HG02588 (cell line): Measurements from ENCODE around the gene CHMP2A.

Experiments
- ATAC-seq: cut with Tn5 transposase; IDR thresholded peaks from one replicate; pipeline ENCODE4 v1.9.1; 2021; ENCODE audit warnings: mild to moderate bottlenecking, moderate library complexity; ENCODE audit not compliant: unreplicated experiment

Gene CHMP2A

DNA sequence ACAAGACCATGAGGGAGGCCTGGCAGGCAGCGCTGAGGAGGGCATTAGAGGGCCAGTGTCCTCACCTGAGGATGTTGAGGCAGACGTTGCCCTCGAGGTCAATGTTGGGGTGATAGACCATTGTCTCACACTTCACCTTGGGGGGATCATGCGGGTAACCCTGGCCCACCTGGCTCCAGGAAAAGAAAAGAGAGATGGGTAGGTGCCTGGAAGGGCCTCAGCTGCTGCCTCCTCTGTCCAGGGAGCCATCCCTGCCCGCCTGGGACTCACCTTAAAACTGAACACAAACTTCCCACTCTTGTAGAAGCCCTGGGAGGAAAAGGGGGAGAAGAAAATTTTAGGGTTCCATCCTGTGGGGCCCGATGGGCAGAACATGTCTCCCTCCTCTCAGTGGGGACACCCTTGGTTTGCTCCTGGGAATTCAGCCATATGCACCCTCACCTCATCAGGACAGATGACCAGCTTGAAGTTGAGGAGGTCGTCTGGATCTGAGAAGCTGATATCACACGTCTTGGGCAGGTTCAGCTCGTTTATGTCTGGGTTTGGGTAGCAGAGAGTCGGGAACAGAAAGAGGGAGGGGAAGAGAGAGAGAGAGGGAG is 1.8 kb upstream of the CHMP2A start:
- ATAC-seq, result no peak

DNA sequence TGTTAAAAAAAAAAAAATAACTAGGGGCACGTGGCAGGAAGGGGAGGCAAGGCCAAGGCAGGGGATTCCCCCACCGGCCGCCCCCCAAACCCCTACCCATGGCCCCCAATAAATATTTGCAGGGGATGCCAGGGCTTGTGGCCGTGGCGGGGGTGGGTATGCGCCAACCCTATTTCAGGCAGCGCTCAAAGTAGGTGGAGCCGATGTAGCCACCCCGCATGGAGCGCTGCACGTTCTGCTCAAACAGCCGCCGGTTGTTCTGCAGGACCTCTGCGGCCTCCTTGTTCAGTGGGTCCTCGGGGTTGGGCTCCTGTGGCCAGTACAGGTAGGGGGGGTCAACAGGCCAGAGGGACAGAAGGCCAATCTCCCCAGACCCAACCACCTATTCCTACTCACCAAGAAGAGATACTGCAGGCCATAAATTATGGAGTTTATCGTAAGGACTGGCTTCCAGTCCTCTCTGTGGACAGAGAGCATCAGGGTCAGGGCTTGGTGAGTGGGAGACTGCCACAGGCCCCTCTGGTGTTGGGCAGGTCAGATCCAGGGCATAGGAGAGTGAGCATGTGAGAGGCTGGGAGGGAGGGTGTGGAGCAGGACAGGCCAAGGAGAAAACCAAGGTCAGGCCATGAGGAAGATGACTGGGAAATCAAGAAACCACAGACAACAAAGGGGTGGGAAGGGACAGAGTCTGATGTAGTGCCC is 1.2 kb upstream of the CHMP2A start:
- ATAC-seq, result no peak

DNA sequence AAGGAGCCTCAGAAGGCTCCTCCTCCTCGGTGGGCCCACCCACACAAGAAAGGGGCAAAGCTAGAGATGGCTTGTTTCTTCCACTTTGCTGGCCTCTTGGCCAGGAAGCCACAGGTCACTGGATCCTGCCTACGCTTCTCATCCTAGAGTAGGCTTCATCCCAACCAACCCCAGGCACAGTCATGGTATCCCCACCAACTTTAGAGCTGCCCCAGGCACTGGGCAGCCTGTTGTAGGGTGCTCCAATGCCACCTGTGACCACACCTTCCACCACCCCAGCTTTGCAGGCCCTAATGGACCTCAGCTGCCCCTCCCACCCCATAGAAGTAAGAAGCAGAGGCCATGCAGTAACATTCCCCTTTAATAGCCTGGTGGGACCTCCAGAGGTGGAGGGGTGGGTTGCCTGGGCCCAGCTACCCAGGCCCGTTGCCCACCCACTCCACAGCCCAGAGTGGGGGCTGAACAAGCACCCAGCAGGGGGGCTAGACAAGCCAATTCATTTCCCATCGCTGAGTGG is 522 bp upstream of the CHMP2A start:
- no peak for ATAC-seq

DNA sequence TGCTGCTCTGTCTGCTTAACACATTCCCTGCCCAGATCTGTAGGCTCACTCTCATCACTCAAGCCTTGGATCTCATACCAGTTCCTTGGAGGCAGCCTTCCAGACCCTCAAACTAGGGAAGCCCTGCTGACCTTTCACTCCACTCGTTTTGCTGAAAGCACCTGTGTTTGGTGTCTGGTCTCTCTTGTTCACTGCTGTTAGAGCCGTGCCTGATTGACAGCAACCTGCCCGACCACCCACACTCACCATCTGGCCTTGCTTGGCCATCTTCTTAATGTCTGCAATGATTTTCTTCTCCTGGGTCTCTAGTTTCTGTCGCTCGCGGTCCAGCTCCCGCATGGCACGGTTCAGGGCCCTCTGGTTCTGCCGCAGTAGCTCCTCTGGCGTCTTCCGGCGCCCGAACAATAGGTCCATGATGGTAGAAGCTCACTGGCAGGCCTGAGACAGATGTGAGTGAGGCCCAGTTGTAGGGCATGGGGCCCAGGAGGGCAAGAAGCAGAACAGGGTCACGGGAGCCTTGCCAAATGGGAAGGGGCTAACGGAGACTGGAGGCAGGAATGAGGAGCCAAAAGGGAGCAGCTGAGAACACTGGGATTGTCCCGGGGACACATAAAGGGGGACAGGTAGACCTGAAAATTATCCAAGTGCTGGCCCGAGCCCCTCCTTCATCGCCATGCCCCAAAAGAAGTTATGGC is 959 bp downstream of the CHMP2A start:
- ATAC-seq, result no peak

GRCh38 chr19:58552655-58553054 is 2.2 kb downstream of the CHMP2A start:
- ATAC-seq, result no peak

- ATAC-seq, result no peak
Observed at GRCh38 chr19:58551577-58552471, 3.1 kb downstream of the CHMP2A start.

DNA sequence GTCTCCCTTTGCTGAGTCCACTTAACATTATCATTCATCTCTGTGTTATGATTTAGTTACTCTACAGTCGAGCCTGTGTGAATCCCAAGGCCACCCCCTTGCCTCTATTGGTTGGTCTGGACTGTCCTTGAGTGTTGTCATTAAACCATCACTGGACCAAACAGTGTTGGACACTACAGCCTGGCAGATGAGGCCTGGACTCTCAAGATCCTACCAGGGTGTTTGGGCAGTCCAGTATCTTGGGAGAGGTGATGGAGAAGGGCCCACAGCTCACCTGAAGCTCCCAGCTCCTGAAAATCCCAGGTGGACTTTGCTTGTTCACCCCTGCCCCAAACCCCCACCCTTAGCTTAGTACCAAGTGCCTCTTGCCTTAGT is 3.8 kb downstream of the CHMP2A start:
- no peak for ATAC-seq

GRCh38 chr19:58550362-58551122 is 4.4 kb downstream of the CHMP2A start:
- no peak for ATAC-seq

- ATAC-seq, result no peak
Observed at GRCh38 chr19:58549664-58550361, 5.1 kb downstream of the CHMP2A start.

DNA sequence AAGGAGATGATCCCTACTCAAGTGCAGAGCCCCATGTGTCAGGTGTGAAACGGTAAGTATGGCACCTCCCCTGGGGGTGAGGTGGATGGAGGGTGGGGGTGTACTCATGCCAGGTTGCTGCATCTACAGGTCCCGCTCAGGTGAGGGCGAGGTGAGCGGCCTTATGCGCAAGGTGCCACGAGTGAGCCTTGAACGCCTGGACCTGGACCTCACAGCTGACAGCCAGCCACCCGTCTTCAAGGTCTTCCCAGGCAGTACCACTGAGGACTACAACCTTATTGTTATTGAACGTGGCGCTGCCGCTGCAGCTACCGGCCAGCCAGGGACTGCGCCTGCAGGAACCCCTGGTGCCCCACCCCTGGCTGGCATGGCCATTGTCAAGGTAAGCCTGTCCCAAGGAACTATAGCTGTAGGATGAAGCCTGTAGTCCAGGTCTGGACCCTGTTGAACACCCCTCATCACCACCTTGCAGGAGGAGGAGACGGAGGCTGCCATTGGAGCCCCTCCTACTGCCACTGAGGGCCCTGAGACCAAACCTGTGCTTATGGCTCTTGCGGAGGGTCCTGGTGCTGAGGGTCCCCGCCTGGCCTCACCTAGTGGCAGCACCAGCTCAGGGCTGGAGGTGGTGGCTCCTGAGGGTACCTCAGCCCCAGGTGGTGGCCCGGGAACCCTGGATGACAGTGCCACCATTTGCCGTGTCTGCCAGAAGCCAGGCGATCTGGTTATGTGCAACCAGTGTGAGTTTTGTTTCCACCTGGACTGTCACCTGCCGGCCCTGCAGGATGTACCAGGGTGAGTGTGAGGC is 5.8 kb downstream of the CHMP2A start:
- ATAC-seq, result no peak

- no peak for ATAC-seq
Observed at GRCh38 chr19:58547323-58548312, 7.3 kb downstream of the CHMP2A start.

- no peak for ATAC-seq
Observed at GRCh38 chr19:58546019-58546530, 8.8 kb downstream of the CHMP2A start.

DNA sequence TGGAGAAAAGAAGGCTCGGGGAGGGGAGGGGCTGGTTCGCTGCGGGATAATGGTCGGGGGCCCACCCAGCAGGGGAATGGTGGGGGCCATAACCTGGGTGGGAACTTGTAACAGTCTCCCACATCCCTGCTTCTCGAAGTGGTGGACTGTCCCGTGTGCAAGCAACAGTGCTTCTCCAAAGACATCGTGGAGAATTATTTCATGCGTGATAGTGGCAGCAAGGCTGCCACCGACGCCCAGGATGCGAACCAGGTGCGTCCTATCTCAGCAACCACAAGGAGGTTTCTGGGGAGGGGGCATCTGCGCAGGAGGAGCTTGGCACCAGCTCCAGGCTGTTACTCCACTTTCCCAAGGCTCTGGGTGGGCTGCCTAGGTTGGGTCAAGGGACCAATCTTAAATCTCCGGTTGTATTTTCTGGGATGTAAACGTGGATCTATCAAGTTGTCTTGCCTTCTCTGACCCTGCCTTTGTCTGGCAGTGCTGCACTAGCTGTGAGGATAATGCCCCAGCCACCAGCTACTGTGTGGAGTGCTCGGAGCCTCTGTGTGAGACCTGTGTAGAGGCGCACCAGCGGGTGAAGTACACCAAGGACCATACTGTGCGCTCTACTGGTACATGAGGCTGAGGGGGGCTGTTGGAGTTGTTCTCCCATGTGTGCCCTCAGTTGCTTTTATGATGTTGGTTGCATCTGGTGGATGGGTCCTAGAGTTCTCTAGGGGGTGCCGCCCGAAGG is 9.5 kb downstream of the CHMP2A start:
- no peak for ATAC-seq

DNA sequence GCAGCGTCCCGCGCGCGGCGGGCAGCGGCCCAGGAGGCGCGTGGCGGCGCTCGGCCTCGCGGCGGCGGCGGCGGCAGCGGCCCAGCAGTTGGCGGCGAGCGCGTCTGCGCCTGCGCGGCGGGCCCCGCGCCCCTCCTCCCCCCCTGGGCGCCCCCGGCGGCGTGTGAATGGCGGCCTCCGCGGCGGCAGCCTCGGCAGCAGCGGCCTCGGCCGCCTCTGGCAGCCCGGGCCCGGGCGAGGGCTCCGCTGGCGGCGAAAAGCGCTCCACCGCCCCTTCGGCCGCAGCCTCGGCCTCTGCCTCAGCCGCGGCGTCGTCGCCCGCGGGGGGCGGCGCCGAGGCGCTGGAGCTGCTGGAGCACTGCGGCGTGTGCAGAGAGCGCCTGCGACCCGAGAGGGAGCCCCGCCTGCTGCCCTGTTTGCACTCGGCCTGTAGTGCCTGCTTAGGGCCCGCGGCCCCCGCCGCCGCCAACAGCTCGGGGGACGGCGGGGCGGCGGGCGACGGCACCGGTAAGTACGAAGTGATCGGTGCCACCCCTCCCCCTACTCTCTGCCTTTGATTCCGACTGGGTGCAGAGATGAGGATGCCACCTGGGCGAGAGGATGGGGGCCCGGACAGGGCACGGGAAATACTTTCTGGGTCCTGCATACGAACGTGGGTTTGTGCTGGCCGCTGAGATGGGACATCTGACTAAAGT is 10.2 kb downstream of the CHMP2A start:
- ATAC-seq, result peak; percentile 49

- peak; percentile 71 for ATAC-seq
Observed at GRCh38 chr19:58543826-58544590, 10.9 kb downstream of the CHMP2A start, which contains the start of gene TRIM28. Gene TRIM28, plus strand, starts transcription at chr19:58544064. Its CDS starts 694 bp downstream, at chr19:58544758.
